ENCODE measurements around the gene GIMAP1.

GIMAP1 gene

DNA sequence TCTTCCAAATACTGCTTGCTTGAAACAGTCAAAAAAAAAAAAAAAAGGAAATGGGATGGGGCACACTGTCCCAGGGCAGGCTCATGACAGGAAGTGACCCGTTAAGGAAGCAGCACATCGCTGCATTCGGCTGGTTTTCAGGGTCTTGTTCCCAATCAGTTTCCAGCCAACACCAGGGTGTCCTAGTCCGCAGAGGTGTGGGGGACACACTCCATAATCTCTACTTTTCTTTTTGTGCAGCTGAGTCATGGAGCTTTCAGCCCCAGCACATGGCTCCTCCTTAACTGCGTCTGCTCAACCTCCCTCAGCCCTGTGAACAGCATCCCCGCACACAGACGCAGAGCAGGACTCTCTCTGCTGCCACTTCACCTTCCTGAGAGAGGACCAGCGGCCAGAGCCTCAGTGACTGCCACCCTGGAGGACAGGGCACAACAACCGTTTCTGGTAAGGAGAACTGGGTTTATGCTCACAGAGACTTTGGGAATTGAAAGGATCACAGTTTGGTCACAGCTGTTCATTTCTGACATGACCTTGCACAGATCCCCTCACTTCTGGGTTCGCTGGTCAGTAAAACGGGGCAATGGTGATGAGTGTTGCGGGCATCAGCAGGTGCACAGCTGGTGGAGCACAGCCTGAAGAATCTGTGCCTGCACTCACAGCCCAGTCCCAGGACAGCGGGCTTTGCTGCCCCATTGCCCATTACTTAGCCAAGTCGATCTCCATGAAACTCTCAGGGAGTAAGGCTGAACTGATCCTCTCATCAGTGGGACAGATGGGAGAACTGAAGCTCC is 21.0 kb downstream of the GIMAP1 start, which contains the start of gene GIMAP5:
TSS of gene GIMAP5 (plus strand) at position 154 of the 791 bp plus-strand sequence. CDS start 3,467 bp downstream, outside the sequence.
- Histone ChIP-seq H3K9me3 (ENCODE audit: control insufficient read depth, low read length) (no peaks in the 10 kb centered on the region), H3K27me3 (ENCODE audit: control insufficient read depth in 1 of 2, insufficient read depth in 1 of 2, low read length in 2 of 2) (peaks cover 0 to 13% of the 10 kb centered on the region in 2 experiments), H4K8ac (ENCODE audit: low read length) (no peak within 1 kb of the TSS), H3K9ac (ENCODE audit: low read length) (no peak within 1 kb of the TSS), H3K79me1 (replicated peaks; ENCODE audit: low read length, poor library complexity, severe bottlenecking) (no peaks in the 10 kb centered on the region), H2AK5ac (ENCODE audit: low read length, severe bottlenecking) (no peak within 1 kb of the TSS), H3K4me2 (ENCODE audit: low read length, poor library complexity, severe bottlenecking) (no peak within 1 kb of the TSS), H2BK5ac (ENCODE audit: low read depth, low read length, poor library complexity, severe bottlenecking) (no peak within 1 kb of the TSS), H2BK12ac (ENCODE audit: low read length in 2 of 2) (no peak within 1 kb of the TSS), H3K18ac (ENCODE audit: low read depth in 1 of 2, low read length in 2 of 2) (no peak within 1 kb of the TSS), H2BK15ac (ENCODE audit: low read depth, poor library complexity, severe bottlenecking) (no peak within 1 kb of the TSS), H3K27ac (ENCODE audit: low read length, poor library complexity, severe bottlenecking) (no peak within 1 kb of the TSS), H3K23ac (ENCODE audit: low read length in 2 of 2) (no peak within 1 kb of the TSS), H3K36me3 (ENCODE audit: control insufficient read depth in 1 of 2, insufficient read depth in 2 of 2, low read depth in 1 of 2, low read length in 2 of 2) (no peaks in the 10 kb centered on the region), H4K91ac (ENCODE audit: low read length) (no peak within 1 kb of the TSS), H3K4ac (ENCODE audit: low read depth in 1 of 2, low read length in 2 of 2) (no peak within 1 kb of the TSS), H2BK120ac (ENCODE audit: low read depth, low read length) (no peak within 1 kb of the TSS), H2AFZ (ENCODE audit: low read depth, low read length) (no peak within 1 kb of the TSS), H3K4me1 (ENCODE audit: control insufficient read depth, insufficient read depth, low read depth, low read length) (no peaks in the 10 kb centered on the region), H3K14ac (ENCODE audit: low read length in 2 of 2) (no peak within 1 kb of the TSS), H3K4me3 (ENCODE audit: insufficient read depth in 1 of 2, low read depth in 1 of 2, low read length in 2 of 2) (no peak within 1 kb of the TSS)
- DNase-seq: no peak
- 70% methylated on average over 14 of the region's 14 CpGs for WGBS

GRCh38 chr7:150738092-150738491 is 21.7 kb downstream of the GIMAP1 start:
- no peak overlapping the region for H4K91ac ChIP-seq (ENCODE audit: low read length)
- H2AK5ac ChIP-seq (ENCODE audit: low read length, severe bottlenecking): no peak overlapping the region
- H2BK15ac ChIP-seq (ENCODE audit: low read depth, poor library complexity, severe bottlenecking): no peak overlapping the region
- no peak overlapping the region for H3K23ac ChIP-seq (ENCODE audit: low read length in 2 of 2)
- H3K18ac ChIP-seq (ENCODE audit: low read depth in 1 of 2, low read length in 2 of 2): no peak overlapping the region
- no peak overlapping the region for H3K9ac ChIP-seq (ENCODE audit: low read length)
- H3K79me1 ChIP-seq (replicated peaks; ENCODE audit: low read length, poor library complexity, severe bottlenecking): no peaks in the 10 kb centered on the region
- peaks cover 0 to 15% of the 10 kb centered on the region in 2 experiments for H3K27me3 ChIP-seq (ENCODE audit: control insufficient read depth in 1 of 2, insufficient read depth in 1 of 2, low read length in 2 of 2)
- no peaks in the 10 kb centered on the region for H3K36me3 ChIP-seq (ENCODE audit: control insufficient read depth in 1 of 2, insufficient read depth in 2 of 2, low read depth in 1 of 2, low read length in 2 of 2)
- H3K27ac ChIP-seq (ENCODE audit: low read length, poor library complexity, severe bottlenecking): no peak overlapping the region
- H2BK12ac ChIP-seq (ENCODE audit: low read length in 2 of 2): no peak overlapping the region
- WGBS: 76% methylated on average over 5 of the region's 5 CpGs
- H3K4me2 ChIP-seq (ENCODE audit: low read length, poor library complexity, severe bottlenecking): no peak overlapping the region
- no peak overlapping the region for H4K8ac ChIP-seq (ENCODE audit: low read length)
- H3K4me3 ChIP-seq (ENCODE audit: insufficient read depth in 1 of 2, low read depth in 1 of 2, low read length in 2 of 2): no peak overlapping the region
- no peak overlapping the region for H2AFZ ChIP-seq (ENCODE audit: low read depth, low read length)
- H3K4me1 ChIP-seq (ENCODE audit: control insufficient read depth, insufficient read depth, low read depth, low read length): no peaks in the 10 kb centered on the region
- no peaks in the 10 kb centered on the region for H3K9me3 ChIP-seq (ENCODE audit: control insufficient read depth, low read length)
- no peak overlapping the region for H2BK120ac ChIP-seq (ENCODE audit: low read depth, low read length)
- H3K14ac ChIP-seq (ENCODE audit: low read length in 2 of 2): no peak overlapping the region
- H3K4ac ChIP-seq (ENCODE audit: low read depth in 1 of 2, low read length in 2 of 2): no peak overlapping the region
- no peak for DNase-seq
- H2BK5ac ChIP-seq (ENCODE audit: low read depth, low read length, poor library complexity, severe bottlenecking): no peak overlapping the region

- DNase-seq: no peak
- no peak overlapping the region for H2BK120ac ChIP-seq (ENCODE audit: low read depth, low read length)
- H3K23ac ChIP-seq (ENCODE audit: low read length in 2 of 2): no peak overlapping the region
- no peak overlapping the region for H2AK5ac ChIP-seq (ENCODE audit: low read length, severe bottlenecking)
- no peak overlapping the region for H3K4me2 ChIP-seq (ENCODE audit: low read length, poor library complexity, severe bottlenecking)
- H3K27me3 ChIP-seq (ENCODE audit: control insufficient read depth in 1 of 2, insufficient read depth in 1 of 2, low read length in 2 of 2): peaks cover 0 to 17% of the 10 kb centered on the region in 2 experiments
- no peaks in the 10 kb centered on the region for H3K36me3 ChIP-seq (ENCODE audit: control insufficient read depth in 1 of 2, insufficient read depth in 2 of 2, low read depth in 1 of 2, low read length in 2 of 2)
- H3K79me1 ChIP-seq (replicated peaks; ENCODE audit: low read length, poor library complexity, severe bottlenecking): no peaks in the 10 kb centered on the region
- H3K18ac ChIP-seq (ENCODE audit: low read depth in 1 of 2, low read length in 2 of 2): no peak overlapping the region
- H2BK5ac ChIP-seq (ENCODE audit: low read depth, low read length, poor library complexity, severe bottlenecking): no peak overlapping the region
- H4K91ac ChIP-seq (ENCODE audit: low read length): no peak overlapping the region
- H3K27ac ChIP-seq (ENCODE audit: low read length, poor library complexity, severe bottlenecking): no peak overlapping the region
- H2BK15ac ChIP-seq (ENCODE audit: low read depth, poor library complexity, severe bottlenecking): no peak overlapping the region
- no peak overlapping the region for H3K14ac ChIP-seq (ENCODE audit: low read length in 2 of 2)
- 67% methylated on average over 5 of the region's 5 CpGs for WGBS
- H3K4me3 ChIP-seq (ENCODE audit: insufficient read depth in 1 of 2, low read depth in 1 of 2, low read length in 2 of 2): no peak overlapping the region
- H2BK12ac ChIP-seq (ENCODE audit: low read length in 2 of 2): no peak overlapping the region
- H2AFZ ChIP-seq (ENCODE audit: low read depth, low read length): no peak overlapping the region
- H3K4me1 ChIP-seq (ENCODE audit: control insufficient read depth, insufficient read depth, low read depth, low read length): no peaks in the 10 kb centered on the region
- H3K9ac ChIP-seq (ENCODE audit: low read length): no peak overlapping the region
- H3K4ac ChIP-seq (ENCODE audit: low read depth in 1 of 2, low read length in 2 of 2): no peak overlapping the region
- no peaks in the 10 kb centered on the region for H3K9me3 ChIP-seq (ENCODE audit: control insufficient read depth, low read length)
- H4K8ac ChIP-seq (ENCODE audit: low read length): no peak overlapping the region
Observed at GRCh38 chr7:150738591-150739001, 22.2 kb downstream of the GIMAP1 start.

DNA sequence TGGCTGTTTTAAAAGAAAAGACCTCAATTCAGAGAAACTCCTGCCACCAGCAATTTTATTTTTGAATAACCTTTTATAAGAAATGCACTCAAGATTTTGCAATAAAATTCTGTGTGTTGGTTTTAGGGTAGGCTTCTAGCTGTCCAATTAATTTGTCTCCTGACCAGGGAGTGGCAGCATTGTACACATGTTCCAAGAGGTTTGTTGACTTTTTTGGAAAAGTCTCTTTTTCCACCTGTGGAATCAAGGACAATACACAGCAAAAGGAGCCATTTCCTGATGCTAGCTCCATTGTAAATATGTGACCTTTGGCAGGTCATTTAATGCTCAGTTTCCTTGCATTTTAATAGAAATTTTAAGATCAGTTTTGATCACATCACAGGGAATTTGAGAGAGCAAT is 22.6 kb downstream of the GIMAP1 start:
- H3K4me2 ChIP-seq (ENCODE audit: low read length, poor library complexity, severe bottlenecking): no peak overlapping the region
- no peak overlapping the region for H3K14ac ChIP-seq (ENCODE audit: low read length in 2 of 2)
- no peak overlapping the region for H2AK5ac ChIP-seq (ENCODE audit: low read length, severe bottlenecking)
- no peaks in the 10 kb centered on the region for H3K9me3 ChIP-seq (ENCODE audit: control insufficient read depth, low read length)
- H2AFZ ChIP-seq (ENCODE audit: low read depth, low read length): no peak overlapping the region
- H3K36me3 ChIP-seq (ENCODE audit: control insufficient read depth in 1 of 2, insufficient read depth in 2 of 2, low read depth in 1 of 2, low read length in 2 of 2): no peaks in the 10 kb centered on the region
- no peak overlapping the region for H3K4me3 ChIP-seq (ENCODE audit: insufficient read depth in 1 of 2, low read depth in 1 of 2, low read length in 2 of 2)
- H3K4me1 ChIP-seq (ENCODE audit: control insufficient read depth, insufficient read depth, low read depth, low read length): no peaks in the 10 kb centered on the region
- H3K4ac ChIP-seq (ENCODE audit: low read depth in 1 of 2, low read length in 2 of 2): no peak overlapping the region
- no peak for DNase-seq
- H3K23ac ChIP-seq (ENCODE audit: low read length in 2 of 2): no peak overlapping the region
- H3K27ac ChIP-seq (ENCODE audit: low read length, poor library complexity, severe bottlenecking): no peak overlapping the region
- H3K9ac ChIP-seq (ENCODE audit: low read length): no peak overlapping the region
- no peaks in the 10 kb centered on the region for H3K79me1 ChIP-seq (replicated peaks; ENCODE audit: low read length, poor library complexity, severe bottlenecking)
- no peak overlapping the region for H2BK120ac ChIP-seq (ENCODE audit: low read depth, low read length)
- H2BK15ac ChIP-seq (ENCODE audit: low read depth, poor library complexity, severe bottlenecking): no peak overlapping the region
- H3K27me3 ChIP-seq (ENCODE audit: control insufficient read depth in 1 of 2, insufficient read depth in 1 of 2, low read length in 2 of 2): peaks cover 0 to 17% of the 10 kb centered on the region in 2 experiments
- H4K8ac ChIP-seq (ENCODE audit: low read length): no peak overlapping the region
- no peak overlapping the region for H2BK5ac ChIP-seq (ENCODE audit: low read depth, low read length, poor library complexity, severe bottlenecking)
- H2BK12ac ChIP-seq (ENCODE audit: low read length in 2 of 2): no peak overlapping the region
- no peak overlapping the region for H3K18ac ChIP-seq (ENCODE audit: low read depth in 1 of 2, low read length in 2 of 2)
- H4K91ac ChIP-seq (ENCODE audit: low read length): no peak overlapping the region
